Left hindlimb (tissue), 1 donor: ENCODE measurements around the gene ELP1.

Experiments used
- DNase-seq: peaks from one replicate; pipeline ENCODE4 v3.0.0-alpha.2; 2018

Gene ELP1

DNA sequence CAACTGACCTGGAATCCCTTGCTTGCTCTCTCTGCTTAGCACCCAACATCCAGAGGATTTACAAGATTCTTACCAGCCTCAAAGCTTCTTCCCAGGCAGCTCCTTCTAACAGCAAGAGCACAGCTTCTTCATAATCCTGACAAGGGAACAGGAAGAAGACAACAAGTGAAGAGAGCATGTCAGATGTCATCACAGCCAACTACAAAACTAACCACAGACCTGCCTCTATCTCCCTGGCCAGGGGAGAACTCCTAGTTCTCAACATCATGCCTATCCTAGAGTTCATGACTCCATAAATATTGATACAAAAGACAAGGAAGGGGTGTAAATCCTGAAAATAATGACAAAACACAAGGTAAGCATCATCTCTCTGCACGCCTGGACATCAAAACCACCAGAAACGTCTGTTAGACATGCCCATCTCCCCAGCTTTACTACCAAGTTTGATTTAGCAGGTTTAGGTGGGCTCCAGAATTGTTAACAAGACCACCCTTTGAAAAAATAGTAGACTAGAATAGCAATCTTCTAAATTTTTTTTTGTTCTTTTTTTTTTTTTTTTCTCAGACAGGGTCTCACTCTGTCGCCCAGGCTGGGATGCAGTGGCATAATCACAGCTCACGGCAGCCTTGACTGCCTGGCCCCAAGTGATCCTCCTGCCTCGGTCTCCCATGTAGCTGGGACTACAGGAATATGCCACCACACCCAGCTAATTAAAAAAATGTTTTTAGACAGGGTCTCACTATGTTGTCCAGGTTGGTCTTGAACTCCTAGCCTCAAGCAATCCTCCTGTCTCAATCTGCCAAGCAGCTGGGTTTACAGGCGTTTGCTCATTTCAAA is 51.7 kb downstream of the ELP1 start:
- no peak for DNase-seq

DNA sequence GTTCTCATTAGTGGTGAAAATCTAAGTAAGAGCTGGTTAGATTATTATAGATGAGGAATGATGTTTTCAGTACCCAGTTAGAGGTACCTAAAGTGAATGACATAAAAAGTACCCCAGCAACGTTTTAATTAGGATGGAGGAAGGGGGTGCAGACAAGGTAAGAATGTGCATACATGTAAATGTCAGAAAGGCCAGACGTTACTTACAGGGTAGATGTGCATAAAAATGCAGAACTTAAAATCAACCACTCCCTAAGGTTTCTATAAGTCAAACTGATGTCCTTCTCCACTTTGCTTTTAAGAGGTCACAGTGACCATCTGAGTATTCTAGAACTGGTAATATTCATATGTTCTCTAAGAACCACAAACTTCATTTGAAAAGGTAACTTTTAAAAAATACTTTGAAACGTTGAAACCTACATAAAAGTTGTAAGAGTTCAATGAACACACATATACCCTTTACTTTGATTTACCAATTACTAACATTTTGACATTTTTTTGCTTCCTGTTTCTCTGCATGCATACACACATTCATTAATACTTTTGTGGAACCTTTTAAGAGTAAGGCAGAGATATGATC is 53.1 kb downstream of the ELP1 start:
- no peak for DNase-seq

DNA sequence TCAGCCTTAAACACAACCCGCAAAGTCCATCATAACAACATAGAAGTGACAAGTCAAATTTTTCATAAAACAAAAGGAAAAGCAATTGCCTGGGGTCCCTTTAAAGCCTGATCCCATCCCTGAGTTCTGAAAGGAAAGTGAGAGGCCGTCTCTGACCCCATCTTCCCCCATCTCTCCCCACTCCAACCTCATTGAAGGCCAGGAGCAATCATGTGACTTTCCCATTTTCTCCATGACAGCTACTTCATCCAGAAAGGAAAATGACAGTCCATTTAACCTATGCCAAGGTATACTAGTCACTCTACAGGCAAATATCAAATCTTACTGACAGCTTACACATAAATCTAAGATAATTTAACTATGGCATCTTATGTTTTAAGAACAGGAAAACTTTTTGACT is 56.4 kb downstream of the ELP1 start:
- DNase-seq, result no peak

DNA sequence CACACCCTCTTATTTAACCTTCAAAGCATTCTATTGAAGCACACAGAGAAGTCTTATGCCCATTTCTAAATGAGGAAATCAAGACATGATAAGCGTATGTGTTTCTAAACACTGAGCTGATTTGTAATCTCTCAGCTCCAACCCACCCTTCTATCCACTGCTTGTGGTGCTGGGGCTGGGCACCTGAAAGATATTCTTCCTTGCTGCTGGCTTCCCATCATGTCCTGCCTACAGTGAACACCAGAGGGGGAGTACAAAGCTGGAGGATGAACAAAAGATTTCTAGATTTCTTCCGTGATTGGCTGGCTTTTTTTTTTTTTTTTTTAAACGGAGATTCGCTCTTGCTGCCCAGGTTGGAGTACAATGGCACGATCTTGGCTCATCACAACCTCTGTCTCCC is 57.5 kb downstream of the ELP1 start:
- no peak for DNase-seq

DNA sequence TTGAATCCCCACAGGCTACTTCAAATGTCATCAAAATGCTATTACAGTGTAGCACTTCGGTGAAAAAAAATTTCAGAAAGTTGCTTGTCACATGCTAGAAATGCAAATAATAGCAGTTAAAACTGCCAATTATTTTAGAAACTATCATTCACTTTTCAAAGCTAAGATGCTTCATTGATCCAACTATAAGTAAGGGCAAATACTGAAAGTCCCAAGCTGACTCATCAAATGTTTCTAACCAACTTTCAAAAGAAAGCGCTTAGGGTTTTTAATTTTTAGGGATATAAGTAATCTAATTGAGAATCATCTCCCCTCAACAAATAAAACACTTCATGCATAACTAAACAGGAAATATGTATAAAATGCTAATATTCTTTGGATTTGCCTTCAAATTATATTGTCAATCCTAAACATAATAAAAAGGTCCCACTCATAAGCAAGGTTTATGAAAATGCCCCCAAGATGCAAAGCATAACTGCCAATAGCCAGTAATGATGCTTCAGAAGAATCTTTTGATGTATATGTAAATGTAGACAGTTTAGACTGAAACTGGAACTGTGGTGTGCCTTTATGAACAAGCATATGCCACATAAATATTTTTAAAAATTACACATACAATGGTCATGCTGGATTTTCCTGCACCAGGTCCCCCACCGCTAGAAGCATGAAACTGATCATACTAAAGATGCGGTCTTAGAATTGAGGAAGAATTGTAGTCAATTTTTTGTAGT is 59.7 kb downstream of the ELP1 start:
- DNase-seq, result no peak

DNA sequence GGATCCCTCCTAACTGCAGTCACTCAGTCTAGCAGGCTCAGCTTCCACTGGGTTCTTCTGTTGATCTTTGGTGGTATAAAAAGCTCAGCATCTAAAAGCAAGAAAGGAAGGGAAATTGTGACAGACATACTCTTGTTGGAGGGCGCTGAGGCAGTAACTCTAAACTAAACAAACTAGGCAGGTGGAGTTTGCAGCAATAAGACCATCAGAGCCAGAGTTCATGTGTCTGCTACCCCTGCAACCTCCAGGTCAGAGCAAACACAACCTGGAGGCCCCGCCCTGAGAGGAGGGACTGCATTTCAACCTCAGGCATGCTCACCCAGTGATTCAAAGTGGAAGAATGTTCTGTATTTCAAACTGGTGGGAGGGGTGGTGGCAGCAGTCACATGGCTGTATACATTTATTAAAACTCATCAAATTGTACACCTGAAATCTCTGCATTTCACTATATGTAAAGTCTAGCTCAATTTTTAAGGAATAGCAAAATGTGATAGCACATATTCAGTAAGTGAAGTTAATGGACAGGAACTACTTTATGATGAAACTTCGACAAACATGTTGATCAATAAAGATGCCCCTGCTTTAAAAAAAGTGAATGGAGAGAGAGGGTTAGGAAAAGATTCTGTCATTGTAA is 64.7 kb downstream of the ELP1 start:
- no peak for DNase-seq

DNA sequence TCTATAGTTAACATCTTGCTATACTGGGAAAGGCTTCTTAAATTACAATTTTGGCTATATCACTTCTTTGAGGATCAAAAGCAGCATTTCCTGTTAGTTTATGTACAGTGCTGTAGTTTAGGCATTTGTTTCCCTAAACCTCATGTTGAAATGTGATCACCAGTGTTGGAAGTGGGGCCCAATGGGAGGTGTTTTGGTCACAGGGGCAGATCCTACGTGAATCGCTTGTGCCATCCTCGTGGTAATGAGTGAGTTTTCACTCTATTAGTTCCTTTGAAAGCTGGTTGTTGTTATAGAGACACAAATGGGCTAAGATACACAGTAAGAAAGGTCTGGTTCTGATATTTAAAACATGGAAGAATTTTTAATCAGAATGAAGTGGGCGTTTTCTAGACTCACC is 66.1 kb downstream of the ELP1 start:
- no peak for DNase-seq

DNA sequence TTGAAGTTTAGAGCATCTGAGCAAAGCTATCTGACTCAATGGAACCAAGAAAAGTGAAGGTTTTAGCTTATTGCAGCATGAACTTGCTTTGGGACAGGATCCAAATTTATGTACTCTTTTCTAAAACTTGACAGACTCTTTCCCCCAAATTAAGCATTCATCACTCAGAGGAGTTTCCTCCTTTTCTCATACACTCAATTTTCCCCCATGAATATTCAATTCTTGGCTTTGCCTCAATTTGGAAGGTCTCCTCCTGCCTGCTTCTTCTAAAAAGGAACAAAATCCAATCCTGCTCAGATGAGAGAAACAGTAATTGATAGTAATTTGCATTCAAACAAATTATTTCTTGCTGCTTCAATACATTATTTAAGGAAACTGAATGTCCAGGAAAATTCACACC is 66.8 kb downstream of the ELP1 start:
- no peak for DNase-seq

DNA sequence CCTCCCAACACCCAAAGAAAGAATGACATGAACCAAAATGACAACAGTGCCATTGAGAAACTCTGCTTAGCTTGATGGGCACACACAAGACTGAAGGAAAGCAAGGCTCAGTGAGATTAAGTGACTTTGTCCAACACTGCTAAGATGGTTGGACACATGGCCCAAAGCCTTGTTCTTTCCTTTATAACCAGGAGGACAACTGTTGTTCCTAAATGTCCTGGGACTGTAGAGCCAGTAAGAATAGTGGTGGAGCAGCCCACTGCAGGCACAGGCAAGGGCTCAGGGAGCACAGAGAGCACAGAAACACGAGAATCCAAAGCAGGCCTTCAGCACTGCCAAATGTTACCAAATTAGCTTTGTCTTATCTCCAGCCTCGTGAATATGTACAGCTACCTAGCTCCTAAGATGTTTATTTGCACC is 67.9 kb downstream of the ELP1 start:
- DNase-seq, result no peak

DNA sequence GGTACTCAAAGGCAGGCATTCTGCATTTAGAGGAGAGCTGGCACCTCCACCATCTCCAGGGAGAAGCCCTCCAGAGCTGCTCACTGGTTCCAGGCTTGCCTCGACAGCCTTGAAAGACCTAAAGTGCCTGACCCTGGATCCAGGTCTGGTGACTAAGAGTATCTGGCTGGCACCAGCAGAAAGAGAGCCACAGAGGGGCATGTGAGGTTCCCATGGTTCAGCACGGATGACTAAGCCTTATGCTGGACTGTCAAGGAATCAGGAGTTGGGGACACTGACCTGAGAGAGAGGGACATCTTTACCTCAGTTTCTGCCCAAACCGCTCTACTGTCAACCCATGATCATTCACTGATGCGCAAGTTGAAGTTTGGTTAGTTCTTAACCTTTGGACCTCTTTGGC is 68.9 kb downstream of the ELP1 start:
- no peak for DNase-seq

DNA sequence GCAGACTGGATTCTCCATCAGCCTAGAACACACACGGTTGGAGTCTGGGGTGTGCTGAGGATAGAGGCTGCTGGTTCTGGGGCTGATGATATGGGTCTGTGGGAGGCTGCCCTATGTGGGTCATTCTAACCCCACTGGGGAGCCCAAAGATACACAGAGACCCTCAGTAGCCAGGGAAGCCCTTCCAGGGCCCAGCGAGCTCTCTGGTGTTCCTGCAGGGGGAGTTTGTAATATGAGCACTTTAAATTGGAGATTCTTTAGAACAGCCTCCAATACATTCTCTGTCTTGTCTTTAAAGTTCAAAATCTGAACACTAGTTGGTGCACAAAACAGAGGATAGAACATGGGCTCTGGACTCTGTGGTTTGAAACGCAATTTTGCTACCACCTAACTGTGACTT is 69.5 kb downstream of the ELP1 start:
- no peak for DNase-seq

DNA sequence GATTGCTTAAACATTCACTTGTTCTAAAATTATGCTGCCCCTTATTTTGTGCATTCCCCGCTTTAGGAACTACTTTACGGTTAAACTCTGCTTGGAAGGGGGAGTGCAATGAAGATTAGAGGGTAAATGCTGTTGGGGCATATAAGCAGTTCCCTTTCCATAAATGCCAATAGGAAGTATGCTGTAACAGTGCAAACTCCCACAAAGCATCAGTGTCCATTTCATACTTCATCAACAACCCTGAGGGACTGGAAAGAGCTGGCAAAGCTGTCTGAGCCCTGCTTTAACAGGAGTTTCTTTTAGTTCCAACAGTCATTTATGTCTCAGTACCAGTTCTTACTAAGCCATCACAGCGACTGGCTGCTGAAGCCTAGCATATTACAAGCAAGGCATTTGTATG is 70.0 kb downstream of the ELP1 start:
- DNase-seq, result no peak

DNA sequence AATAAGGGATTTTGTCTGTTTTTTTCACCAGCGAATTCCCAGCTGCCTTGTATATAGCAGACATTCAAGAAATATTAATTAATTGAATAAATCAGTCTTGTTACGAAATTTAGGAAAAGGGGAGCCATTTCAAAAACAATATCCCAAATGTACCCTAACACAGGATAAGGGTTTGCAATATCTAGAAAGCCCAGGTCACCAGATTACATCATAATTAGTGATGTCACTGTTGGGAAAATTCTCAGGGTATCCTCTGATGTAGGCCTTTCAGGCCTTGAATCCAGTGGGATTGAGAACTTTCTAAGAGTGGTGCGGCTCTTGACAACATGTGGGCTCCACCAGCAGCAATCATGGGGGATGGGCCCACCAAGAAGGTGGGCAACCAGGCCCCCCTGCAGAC is 71.9 kb downstream of the ELP1 start, which contains the start of gene ACTL7A:
ACTL7A (plus strand) TSS at position 270 of the 400 bp plus-strand sequence; CDS start at position 327, 57 bp downstream.
- no peak for DNase-seq

DNA sequence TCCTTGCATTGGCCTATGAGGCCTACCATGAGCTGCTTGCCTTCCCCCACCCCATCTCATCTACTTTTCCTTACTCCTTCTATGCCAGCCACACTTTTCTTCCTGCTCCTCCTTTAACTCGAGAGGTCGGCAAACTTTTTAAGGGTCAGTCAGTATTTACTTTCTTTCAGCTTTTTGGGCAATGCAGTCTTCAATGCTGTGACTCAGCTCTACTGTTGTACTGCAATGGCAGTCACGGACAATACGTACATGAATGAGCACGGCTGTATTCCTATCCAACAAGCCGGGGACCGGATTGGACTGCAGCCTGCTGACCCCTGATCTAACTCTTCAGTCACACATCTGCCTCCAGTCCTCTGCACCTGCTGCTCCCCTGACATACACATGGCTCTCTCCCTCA is 72.5 kb downstream of the ELP1 start:
- no peak for DNase-seq

DNA sequence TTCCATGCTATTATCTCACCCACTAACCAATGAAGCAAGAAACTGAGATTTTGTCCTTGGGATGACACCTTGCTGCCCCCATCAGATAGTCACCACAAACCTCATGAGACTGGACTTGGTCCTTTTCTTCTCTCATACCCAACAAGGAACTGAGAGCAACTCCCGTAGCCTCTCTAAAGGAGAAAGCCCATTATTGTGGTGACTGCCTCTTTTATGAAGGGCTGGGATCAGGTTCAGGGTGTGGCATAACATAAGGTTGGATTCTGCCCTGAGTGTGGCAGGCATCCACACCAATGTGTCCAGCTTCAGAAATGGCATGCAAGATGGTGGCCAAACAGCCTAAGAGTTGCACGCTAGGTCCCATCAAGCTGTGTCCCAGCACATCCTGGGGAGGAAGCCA is 73.2 kb downstream of the ELP1 start:
- no peak for DNase-seq

DNA sequence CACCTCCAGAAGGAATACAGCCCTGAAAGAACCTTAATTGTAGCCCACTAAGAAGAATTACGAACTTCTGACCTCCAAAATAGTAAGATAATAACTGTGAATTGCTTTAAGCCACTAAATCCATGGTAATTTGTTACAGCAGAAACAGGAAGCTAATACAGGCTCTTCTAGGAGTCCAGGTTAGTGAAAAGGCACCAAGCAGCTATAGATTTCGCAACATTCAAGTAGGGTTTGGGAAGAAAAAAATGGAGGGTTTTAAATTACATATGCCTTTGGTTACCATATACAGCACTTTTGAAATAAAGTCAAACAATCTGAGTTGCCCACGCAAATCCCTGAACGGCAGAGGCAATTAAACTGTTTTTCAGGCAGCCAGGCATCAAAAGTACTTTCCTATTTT is 73.6 kb downstream of the ELP1 start:
- no peak for DNase-seq

DNA sequence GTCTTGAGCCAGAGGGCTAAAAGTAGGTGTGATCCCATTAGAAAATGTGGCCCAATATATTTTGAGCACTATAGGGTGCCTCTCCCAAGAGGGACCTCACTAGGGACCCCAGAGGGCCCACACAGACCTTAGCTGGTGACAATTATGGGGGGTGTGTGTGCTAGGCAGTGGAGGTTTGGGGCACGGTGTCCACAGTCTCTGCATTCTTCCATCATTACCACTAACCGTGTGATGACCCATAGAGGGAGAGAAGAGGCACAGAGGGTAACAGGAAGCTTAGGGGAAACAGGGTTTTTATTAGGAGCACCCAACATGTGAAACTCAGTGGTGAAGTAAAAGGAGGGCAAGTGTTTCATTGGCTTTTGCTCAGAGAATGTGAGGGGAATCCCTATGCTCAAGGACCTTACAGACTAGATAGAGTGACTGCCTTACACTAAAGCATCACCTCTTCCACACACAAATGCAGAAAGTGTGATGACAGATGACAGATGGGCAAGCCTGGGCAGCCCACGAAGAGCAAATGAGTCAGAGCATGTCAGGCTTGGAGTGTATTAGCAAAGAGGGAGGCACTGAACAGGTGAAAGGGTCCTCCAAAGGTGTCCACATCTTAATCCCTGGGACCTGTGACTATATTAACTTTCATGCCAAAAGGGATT is 74.3 kb downstream of the ELP1 start:
- no peak for DNase-seq

DNA sequence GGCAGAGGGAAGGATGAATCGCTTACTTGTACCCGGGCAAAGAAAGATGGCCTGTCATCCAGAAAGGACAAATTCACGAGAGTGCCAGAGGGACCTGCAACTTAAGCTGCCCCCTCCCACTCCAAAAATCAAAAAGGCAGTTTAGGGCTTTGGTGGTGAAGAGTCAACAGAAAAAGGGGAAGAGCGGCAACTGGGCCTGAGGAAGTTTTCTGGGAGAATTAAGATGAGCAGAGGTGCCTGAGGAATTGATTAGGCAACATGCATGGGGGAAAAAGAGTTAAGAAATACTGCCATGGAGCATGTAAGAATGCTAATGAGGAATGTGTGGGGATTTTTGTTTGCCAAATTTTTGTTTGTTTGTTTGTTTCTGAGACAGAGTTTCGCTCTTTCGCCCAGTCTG is 76.4 kb downstream of the ELP1 start:
- DNase-seq, result no peak

DNA sequence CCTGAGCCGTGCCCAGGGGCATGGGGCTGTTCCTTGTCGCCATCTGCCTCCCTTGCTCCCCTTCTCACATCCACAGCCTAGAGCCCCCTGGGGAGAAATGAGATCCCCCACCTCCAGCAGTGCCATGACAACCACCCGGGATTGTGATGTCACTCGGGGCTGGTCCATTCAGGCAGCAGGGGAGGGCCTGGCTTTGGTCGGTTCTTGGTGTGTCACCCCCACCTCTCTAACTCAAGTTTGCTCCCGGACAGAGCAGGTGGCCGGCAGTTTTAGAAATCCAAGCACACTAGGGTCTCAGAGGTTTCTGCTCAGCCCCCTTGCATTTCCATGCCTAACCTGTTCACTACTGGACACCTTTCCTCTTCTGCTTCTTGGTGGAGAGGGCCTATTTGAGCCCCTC is 78.0 kb downstream of the ELP1 start, which contains the start of gene ACTL7B:
ACTL7B (minus strand) TSS at position 99 of the 400 bp plus-strand sequence; CDS start at position 43, 56 bp downstream.
- no peak for DNase-seq

DNA sequence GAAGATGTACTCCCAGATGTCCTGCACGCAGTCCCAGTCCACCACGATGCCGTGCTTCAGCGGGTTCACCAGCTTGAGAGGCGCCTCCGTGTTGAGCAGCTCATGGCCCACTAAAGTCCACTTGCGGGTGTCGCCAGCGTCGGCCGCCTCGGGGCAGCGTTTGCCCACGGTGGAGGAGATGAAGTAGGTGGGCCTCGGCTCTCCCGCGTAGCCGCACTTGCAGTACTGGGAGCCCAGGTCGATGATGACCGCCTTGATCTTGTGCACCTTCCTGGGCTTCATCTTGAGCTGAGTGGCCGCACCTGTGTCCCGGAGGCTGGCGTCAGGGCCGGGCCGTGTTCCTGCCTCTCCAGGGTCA is 78.4 kb downstream of the ELP1 start:
- DNase-seq, result no peak

DNA sequence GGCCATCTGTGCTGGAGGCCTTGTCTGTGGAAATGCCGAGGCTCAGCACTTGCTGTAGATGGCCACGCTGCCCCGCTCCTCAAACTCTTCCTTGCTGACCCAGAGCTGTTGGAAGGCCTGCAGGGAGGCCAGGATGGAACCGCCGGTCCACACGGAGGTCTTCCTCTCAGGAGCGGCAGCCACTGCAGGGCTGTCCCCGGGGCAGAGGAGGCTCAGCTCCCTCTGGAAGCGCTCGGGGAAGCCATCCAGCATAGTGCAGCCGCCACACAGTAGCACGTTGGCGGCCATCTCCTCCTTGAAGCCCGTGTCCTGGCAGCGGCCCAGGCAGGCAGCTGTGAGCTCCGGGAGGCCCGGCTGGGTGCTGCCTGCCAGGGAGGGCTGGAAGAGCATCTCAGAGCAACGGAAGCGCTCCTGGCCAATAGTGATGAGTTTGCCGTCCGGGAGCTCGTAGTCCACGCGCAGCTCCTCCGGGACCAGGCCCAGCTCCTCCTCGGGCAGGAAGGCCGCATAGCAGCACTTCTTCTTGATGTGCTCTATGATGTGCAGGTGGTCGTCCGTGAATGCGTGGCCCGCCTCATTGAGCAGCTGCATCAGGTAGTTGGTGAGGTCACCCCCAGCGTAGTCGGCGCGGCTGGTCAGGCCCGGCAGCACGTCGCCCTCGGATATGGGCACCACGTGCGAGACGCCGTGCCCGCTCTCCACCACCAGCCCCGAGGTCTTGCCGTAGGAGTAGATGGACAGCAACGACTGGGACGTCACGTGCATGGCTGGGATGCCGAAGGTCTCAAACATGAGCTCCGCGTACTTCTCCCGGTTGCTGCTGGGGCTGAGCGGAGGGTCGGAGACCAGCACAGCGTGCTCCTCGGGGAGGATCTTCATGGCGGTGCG is 79.0 kb downstream of the ELP1 start:
- DNase-seq, result no peak

DNA sequence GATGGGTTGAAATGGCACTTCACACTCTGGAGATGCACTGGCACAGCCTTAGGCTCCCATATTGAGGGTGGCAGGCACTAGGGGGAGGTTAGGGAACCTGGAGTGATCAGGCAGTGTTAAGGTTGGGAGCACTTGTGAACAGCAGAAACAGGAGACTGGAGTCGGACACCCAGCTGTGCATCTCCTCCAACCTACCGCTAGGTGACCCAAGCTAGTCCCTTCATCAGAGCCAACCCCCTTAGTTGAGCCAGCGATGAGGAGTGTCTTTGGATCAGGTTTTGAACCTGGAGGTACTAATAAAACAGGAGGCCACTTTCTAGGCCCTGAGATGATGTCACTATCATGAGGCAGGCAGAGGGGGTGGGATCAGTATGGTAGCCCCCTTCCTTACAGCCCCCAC is 79.8 kb downstream of the ELP1 start:
- DNase-seq, result no peak
